PC-3 (cell line): ENCODE measurements around the gene CPA1.

Experiments used
- EZH2 ChIP-seq: fragments of 300-600 bp; sonication (generic); IDR thresholded peaks from one replicate; pipeline ENCODE4 v1.6.1; 2017; ENCODE audit warnings: antibody characterized with exemption, mild to moderate bottlenecking, low read length; ENCODE audit not compliant: unreplicated experiment
- TF ChIP-seq, protein P1 (sequence below): fragments of 300-600 bp; sonication (generic); conservative IDR thresholded peaks from 2 replicates; pipeline ENCODE4 v1.5.1; 2017; ENCODE audit warnings: antibody characterized with exemption, low read depth, mild to moderate bottlenecking, low read length

DNA sequence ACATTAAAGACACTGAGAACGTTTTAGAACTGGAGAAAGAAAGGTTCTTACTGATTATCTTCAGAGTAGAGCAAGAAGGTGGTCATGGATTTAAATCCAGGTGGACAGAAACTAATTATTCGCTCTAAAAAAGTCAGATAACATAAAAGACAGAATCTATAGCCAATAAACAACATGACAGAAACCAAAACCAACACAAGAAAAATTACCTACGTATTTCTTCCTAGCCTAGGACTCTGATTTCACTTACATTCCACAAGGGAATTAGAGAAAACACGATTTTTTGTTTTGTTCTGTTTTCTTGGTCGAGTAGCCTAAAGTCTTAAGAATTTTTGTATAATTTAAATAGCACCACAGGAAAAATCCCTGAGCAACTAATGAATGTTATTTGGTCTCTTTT is 15.1 kb downstream of the CPA1 start:
- TF ChIP-seq, protein P1, sequence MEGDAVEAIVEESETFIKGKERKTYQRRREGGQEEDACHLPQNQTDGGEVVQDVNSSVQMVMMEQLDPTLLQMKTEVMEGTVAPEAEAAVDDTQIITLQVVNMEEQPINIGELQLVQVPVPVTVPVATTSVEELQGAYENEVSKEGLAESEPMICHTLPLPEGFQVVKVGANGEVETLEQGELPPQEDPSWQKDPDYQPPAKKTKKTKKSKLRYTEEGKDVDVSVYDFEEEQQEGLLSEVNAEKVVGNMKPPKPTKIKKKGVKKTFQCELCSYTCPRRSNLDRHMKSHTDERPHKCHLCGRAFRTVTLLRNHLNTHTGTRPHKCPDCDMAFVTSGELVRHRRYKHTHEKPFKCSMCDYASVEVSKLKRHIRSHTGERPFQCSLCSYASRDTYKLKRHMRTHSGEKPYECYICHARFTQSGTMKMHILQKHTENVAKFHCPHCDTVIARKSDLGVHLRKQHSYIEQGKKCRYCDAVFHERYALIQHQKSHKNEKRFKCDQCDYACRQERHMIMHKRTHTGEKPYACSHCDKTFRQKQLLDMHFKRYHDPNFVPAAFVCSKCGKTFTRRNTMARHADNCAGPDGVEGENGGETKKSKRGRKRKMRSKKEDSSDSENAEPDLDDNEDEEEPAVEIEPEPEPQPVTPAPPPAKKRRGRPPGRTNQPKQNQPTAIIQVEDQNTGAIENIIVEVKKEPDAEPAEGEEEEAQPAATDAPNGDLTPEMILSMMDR: no peak
- TF ChIP-seq EZH2: no peak
